Transverse colon (tissue), 4 donors: Measurements from ENCODE around the gene KAZN. TPM values are rescaled to one million over a fixed set of nuclear protein-coding genes. Genes with fewer than 3 reads are reported as not detected.

Experiments
- DNase-seq: peaks from one replicate; pipeline ENCODE4 v3.0.0-alpha.2; 2019
- H3K27ac ChIP-seq, 4 donors: fragments of 200-600 bp; sonication (generic); 2 replicates each; pipeline ENCODE4 v1.5.1; 2016 to 2018; ENCODE audit warnings: inconsistent platforms in 4 of 4
- H3K27me3 ChIP-seq: fragments of 200-600 bp; sonication (generic); 2 replicates; pipeline ENCODE4 v1.5.1; 2017; ENCODE audit warnings: inconsistent platforms
- H3K36me3 ChIP-seq, 4 donors: fragments of 200-600 bp; sonication (generic); 2 replicates each; pipeline ENCODE4 v1.5.1; 2017 to 2019; ENCODE audit warnings: inconsistent platforms in 4 of 4
- H3K4me1 ChIP-seq, 4 donors: fragments of 200-600 bp; sonication (generic); 2 replicates each; pipeline ENCODE4 v1.5.1; 2017 to 2020; ENCODE audit warnings: inconsistent platforms in 4 of 4
- H3K4me3 ChIP-seq, 4 donors: fragments of 200-600 bp; sonication (generic); 1 replicate in 1 of 4; 2 replicates in 3 of 4; pipeline versions ENCODE4 v1.5.1 to v1.6.1; 2017 to 2019; ENCODE audit warnings: inconsistent platforms in 4 of 4
- H3K9me3 ChIP-seq, 2 donors: fragments of 200-600 bp; sonication (generic); 2 replicates each; pipeline ENCODE4 v1.5.1; 2017 to 2019; ENCODE audit warnings: inconsistent platforms in 2 of 2
- CTCF ChIP-seq, 5 experiments: fragments of 200-600 bp in 3 of 5; fragments of 450-650 bp in 2 of 5; sonication (generic) in 3 of 5; IDR thresholded peaks; 1 replicate in 2 of 5; 2 replicates in 3 of 5; pipeline ENCODE4 v1.5.1; 2016 to 2017; ENCODE audit warnings: antibody characterized with exemption in 5 of 5, inconsistent platforms in 3 of 5, mild to moderate bottlenecking in 2 of 5, moderate library complexity in 1 of 5
- EP300 ChIP-seq: sonication (generic); formaldehyde crosslinking; IDR thresholded peaks from one replicate; pipeline ENCODE4 v1.6.1; 2017; ENCODE audit warnings: antibody characterized with exemption, low read depth
- POLR2A ChIP-seq: fragments of 450-650 bp; IDR thresholded peaks from one replicate; pipeline ENCODE4 v1.6.1; 2016; ENCODE audit warnings: antibody characterized with exemption, mild to moderate bottlenecking, moderate library complexity
- POLR2AphosphoS5 ChIP-seq, 3 donors: sonication (generic); formaldehyde crosslinking; IDR thresholded peaks; one replicate each; pipeline ENCODE4 v1.6.1; 2016; ENCODE audit warnings: antibody characterized with exemption in 3 of 3
- WGBS, 2 donors: methylation state at CpG; one replicate each; pipeline ENCODE4 v1.1.5; 2018; ENCODE audit warnings: low coverage in 1 of 2; 5-methylcytosine and 5-hydroxymethylcytosine counted together
- in situ Hi-C, 4 donors: fragments of 200-750 bp; cut with MboI; loops; one replicate each; pipeline versions ENCODE4 v1.15.0 to v1.15.1; 2017; ENCODE audit warnings: low sequenced_read_pairs in 3 of 4, low pct_ligation_motif_present in 1 of 4, low pct_unique_long_range_greater_than_20kb in 1 of 4
- intact Hi-C: fragments of 100-400 bp; cut with DNase I; formaldehyde crosslinking; loops from one replicate; pipeline ENCODE4 v1.15.1; 2023; ENCODE audit warnings: low total_unique reads
- total RNA-seq, 4 donors: library from RNA; depleted of rRNA; stranded (reverse); fragments of >200 nt; gene quantifications; one replicate each; pipeline ENCODE4 v1.1.0, GENCODE V29; 2016

The KAZN gene
- total RNA-seq, 4 donors from 2014 or later: 12.0 to 17.1 (median 16.2) TPM

GRCh38 chr1:14741532-14741931 is 143.0 kb downstream of the KAZN start:
- in situ Hi-C loops: loop anchor here in 1 of 4 donors (25.0 kb wide), 1 partner anchor 629 kb away; no protein-coding TSS in a partner anchor
- 58 to 61% methylated on average over 2 of the region's 2 CpGs for WGBS, 2 donors
- TF ChIP-seq EP300: no peak
- no peak for TF ChIP-seq POLR2A
- no peak for TF ChIP-seq CTCF (IDR thresholded peaks at IDR 0.05)
- TF ChIP-seq POLR2AphosphoS5 (IDR thresholded peaks at IDR 0.05): no peak
- Histone ChIP-seq H3K27me3 (no peaks in the 10 kb centered on the region), H3K9me3 (no peaks in the 10 kb centered on the region), H3K4me1 (no peaks in the 10 kb centered on the region), H3K27ac (no peak overlapping the region), H3K4me3 (no peak overlapping the region), H3K36me3 (no peaks in the 10 kb centered on the region)
- no peak for DNase-seq
- intact Hi-C loops: no loop called here

- H3K27ac ChIP-seq: no peak overlapping the region
- DNase-seq: no peak
- WGBS, 2 donors: 54 to 73% methylated on average over 3 to 9 of the region's 9 CpGs
- no peaks in the 10 kb centered on the region for H3K9me3 ChIP-seq
- no peak overlapping the region for H3K4me3 ChIP-seq
- TF ChIP-seq POLR2A (no peak), EP300 (no peak), POLR2AphosphoS5 (IDR thresholded peaks at IDR 0.05) (peak in 2 of 3 donors; percentile 31 to 50)
- H3K4me1 ChIP-seq: no peaks in the 10 kb centered on the region
- no peaks in the 10 kb centered on the region for H3K36me3 ChIP-seq
- H3K27me3 ChIP-seq: no peaks in the 10 kb centered on the region
- in situ Hi-C loops: loop anchor here in 1 of 4 donors (25.0 kb wide), 1 partner anchor 630 kb away; no protein-coding TSS in a partner anchor
- intact Hi-C loops: no loop called here
Measured at GRCh38 chr1:14742181-14742980, 143.9 kb downstream of the KAZN start.

GRCh38 chr1:14743368-14743767 is 144.9 kb downstream of the KAZN start:
- Histone ChIP-seq H3K9me3 (no peaks in the 10 kb centered on the region), H3K4me1 (no peaks in the 10 kb centered on the region), H3K27me3 (no peaks in the 10 kb centered on the region), H3K36me3 (no peaks in the 10 kb centered on the region), H3K27ac (no peak overlapping the region), H3K4me3 (no peak overlapping the region)
- DNase-seq: no peak
- 80 to 92% methylated on average over 4 to 6 of the region's 6 CpGs for WGBS, 2 donors
- TF ChIP-seq EP300 (no peak), POLR2A (no peak), POLR2AphosphoS5 (IDR thresholded peaks at IDR 0.05) (no peak)
- intact Hi-C loops: no loop called here
- in situ Hi-C loops: loop anchor here in 1 of 4 donors (25.0 kb wide), 1 partner anchor 631 kb away; no protein-coding TSS in a partner anchor

- Histone ChIP-seq H3K27ac (no peak overlapping the region), H3K27me3 (no peaks in the 10 kb centered on the region), H3K4me3 (no peak overlapping the region), H3K4me1 (no peaks in the 10 kb centered on the region), H3K9me3 (no peaks in the 10 kb centered on the region), H3K36me3 (no peaks in the 10 kb centered on the region)
- 73 to 80% methylated on average over 7 to 9 of the region's 9 CpGs for WGBS, 2 donors
- in situ Hi-C loops: loop anchor here in 1 of 4 donors (25.0 kb wide), 1 partner anchor 633 kb away; no protein-coding TSS in a partner anchor
- no peak for DNase-seq
- TF ChIP-seq CTCF (IDR thresholded peaks at IDR 0.05): no peak
- TF ChIP-seq EP300: no peak
- TF ChIP-seq POLR2A: no peak
- TF ChIP-seq POLR2AphosphoS5 (IDR thresholded peaks at IDR 0.05): no peak
- intact Hi-C loops: no loop called here
Measured at GRCh38 chr1:14745001-14745720, 146.7 kb downstream of the KAZN start.

- no peak for DNase-seq
- 57 to 71% methylated on average over 6 of the region's 6 CpGs for WGBS, 2 donors
- Histone ChIP-seq H3K4me1 (no peaks in the 10 kb centered on the region), H3K27ac (no peak overlapping the region), H3K36me3 (no peaks in the 10 kb centered on the region), H3K27me3 (no peaks in the 10 kb centered on the region), H3K4me3 (no peak overlapping the region), H3K9me3 (no peaks in the 10 kb centered on the region)
- intact Hi-C loops (no loop called here), in situ Hi-C loops (loop anchor here in 1 of 4 donors (25.0 kb wide), 1 partner anchor 633 kb away; no protein-coding TSS in a partner anchor)
- TF ChIP-seq POLR2A (no peak), POLR2AphosphoS5 (IDR thresholded peaks at IDR 0.05) (no peak), CTCF (IDR thresholded peaks at IDR 0.05) (no peak), EP300 (no peak)
Measured at GRCh38 chr1:14745789-14746188, 147.3 kb downstream of the KAZN start.
